Measurements from ENCODE around the gene RFPL4A.

DNA sequence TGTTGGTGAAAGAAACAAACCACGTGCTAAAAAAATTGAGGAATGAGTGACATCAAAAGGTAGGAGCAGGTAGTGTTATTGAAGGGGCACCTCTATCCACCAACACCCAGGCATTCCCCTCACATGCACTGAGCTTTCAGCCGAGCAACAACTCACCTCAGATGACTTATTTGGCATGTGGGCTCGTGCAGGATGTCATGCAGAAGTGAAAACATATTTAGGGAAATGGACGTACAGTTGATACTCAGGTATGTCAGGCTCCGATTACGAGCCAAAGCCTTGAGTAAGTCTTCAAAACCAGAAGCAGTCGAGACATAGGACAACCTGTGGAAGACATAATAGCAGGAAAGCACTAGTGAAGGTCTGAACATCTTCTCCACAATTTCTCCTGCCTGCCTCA lies 42.5 kb downstream of the RFPL4A start:
- TF ChIP-seq, protein P1, sequence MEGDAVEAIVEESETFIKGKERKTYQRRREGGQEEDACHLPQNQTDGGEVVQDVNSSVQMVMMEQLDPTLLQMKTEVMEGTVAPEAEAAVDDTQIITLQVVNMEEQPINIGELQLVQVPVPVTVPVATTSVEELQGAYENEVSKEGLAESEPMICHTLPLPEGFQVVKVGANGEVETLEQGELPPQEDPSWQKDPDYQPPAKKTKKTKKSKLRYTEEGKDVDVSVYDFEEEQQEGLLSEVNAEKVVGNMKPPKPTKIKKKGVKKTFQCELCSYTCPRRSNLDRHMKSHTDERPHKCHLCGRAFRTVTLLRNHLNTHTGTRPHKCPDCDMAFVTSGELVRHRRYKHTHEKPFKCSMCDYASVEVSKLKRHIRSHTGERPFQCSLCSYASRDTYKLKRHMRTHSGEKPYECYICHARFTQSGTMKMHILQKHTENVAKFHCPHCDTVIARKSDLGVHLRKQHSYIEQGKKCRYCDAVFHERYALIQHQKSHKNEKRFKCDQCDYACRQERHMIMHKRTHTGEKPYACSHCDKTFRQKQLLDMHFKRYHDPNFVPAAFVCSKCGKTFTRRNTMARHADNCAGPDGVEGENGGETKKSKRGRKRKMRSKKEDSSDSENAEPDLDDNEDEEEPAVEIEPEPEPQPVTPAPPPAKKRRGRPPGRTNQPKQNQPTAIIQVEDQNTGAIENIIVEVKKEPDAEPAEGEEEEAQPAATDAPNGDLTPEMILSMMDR (conservative IDR thresholded peaks at IDR 0.05), result no peak
- TF ChIP-seq ZFX (IDR thresholded peaks at IDR 0.05), result no peak

Data from C4-2B (cell line).